Dermis microvascular lymphatic vessel endothelial cell (primary cell): Measurements from ENCODE around the gene ANKDD1A. TPM values are rescaled to one million over a fixed set of nuclear protein-coding genes. Genes with fewer than 3 reads are reported as not detected.

ENCODE experiments used
- DNase-seq, 2 donors: peaks; one replicate each; pipeline versions ENCODE4 v3.0.0 to v3.0.0-alpha.2; 2010; ENCODE audit warnings: low read depth in 2 of 2
- total RNA-seq: library from RNA; depleted of rRNA; stranded (reverse); fragments of >200 nt; gene quantifications from 2 replicates; pipeline ENCODE4 v1.2.1, GENCODE V29; 2014

ANKDD1A gene
- total RNA-seq, 1 donor from 2014 or later = 6.0 TPM

GRCh38 chr15:64895285-64896065 lies 16.2 kb upstream of the ANKDD1A start:
- DNase-seq = peak in 1 of 2 donors; percentile 42

GRCh38 chr15:64896371-64897069 lies 15.2 kb upstream of the ANKDD1A start:
- no peak for DNase-seq

GRCh38 chr15:64897345-64897985 lies 14.2 kb upstream of the ANKDD1A start:
- DNase-seq = peak in 1 of 2 donors; percentile 82

GRCh38 chr15:64898406-64898805 lies 13.3 kb upstream of the ANKDD1A start:
- DNase-seq = no peak

GRCh38 chr15:64901141-64901540 lies 10.6 kb upstream of the ANKDD1A start:
- no peak for DNase-seq

GRCh38 chr15:64901914-64902313 lies 9.8 kb upstream of the ANKDD1A start:
- no peak for DNase-seq

GRCh38 chr15:64902863-64903262 lies 8.8 kb upstream of the ANKDD1A start:
- DNase-seq = no peak

- no peak for DNase-seq
Measured at GRCh38 chr15:64903326-64903950, 8.3 kb upstream of the ANKDD1A start.

GRCh38 chr15:64904189-64904588 lies 7.5 kb upstream of the ANKDD1A start:
- no peak for DNase-seq

- peak; percentile 62 to 78 for DNase-seq
Measured at GRCh38 chr15:64905119-64905831, 6.4 kb upstream of the ANKDD1A start.

- DNase-seq = no peak
Measured at GRCh38 chr15:64905941-64906340, 5.8 kb upstream of the ANKDD1A start.

GRCh38 chr15:64906402-64906801 lies 5.3 kb upstream of the ANKDD1A start:
- DNase-seq = no peak

- DNase-seq = no peak
Measured at GRCh38 chr15:64907991-64908390, 3.7 kb upstream of the ANKDD1A start.

GRCh38 chr15:64909546-64909945 lies 2.2 kb upstream of the ANKDD1A start:
- DNase-seq = no peak

- DNase-seq = no peak
Measured at GRCh38 chr15:64912379-64913325, 950 bp downstream of the ANKDD1A start.

GRCh38 chr15:64915518-64916227 lies 4.0 kb downstream of the ANKDD1A start:
- DNase-seq = no peak

- DNase-seq = no peak
Measured at GRCh38 chr15:64916365-64916764, 4.7 kb downstream of the ANKDD1A start.

GRCh38 chr15:64917211-64917610 lies 5.5 kb downstream of the ANKDD1A start:
- DNase-seq = no peak

- no peak for DNase-seq
Measured at GRCh38 chr15:64919721-64920120, 8.0 kb downstream of the ANKDD1A start.

GRCh38 chr15:64921711-64922110 lies 10.0 kb downstream of the ANKDD1A start:
- no peak for DNase-seq
